HepG2 (cell line): ENCODE results near the gene EPB41L1. TPM values are rescaled to one million over a fixed set of nuclear protein-coding genes. Genes with fewer than 3 reads are reported as not detected.

ENCODE experiments used
- CENPX ChIP-seq: sonication (generic); formaldehyde crosslinking; IDR thresholded peaks from 2 replicates; pipeline ENCODE4 v1.9.0; 2021; ENCODE audit warnings: mild to moderate bottlenecking, missing genetic modification reagents, moderate library complexity
- HIVEP1 ChIP-seq: sonication (generic); formaldehyde crosslinking; IDR thresholded peaks from 2 replicates; pipeline ENCODE4 v1.4.0; 2020; ENCODE audit warnings: mild to moderate bottlenecking, missing genetic modification reagents
- HOXD1 ChIP-seq: sonication (generic); formaldehyde crosslinking; IDR thresholded peaks from 2 replicates; pipeline ENCODE4 v1.5.0; 2020; ENCODE audit warnings: missing genetic modification reagents
- KDM1A ChIP-seq: IDR thresholded peaks from 2 replicates; pipeline ENCODE4 v1.6.1; 2016; ENCODE audit warnings: missing compliant biosample characterization
- KMT2B ChIP-seq: IDR thresholded peaks from 2 replicates; pipeline ENCODE4 v1.6.1; 2016; ENCODE audit warnings: missing genetic modification reagents, missing compliant biosample characterization
- NCOA5 ChIP-seq: sonication (generic); formaldehyde crosslinking; IDR thresholded peaks from 2 replicates; pipeline ENCODE4 v1.4.0; 2020; ENCODE audit warnings: missing genetic modification reagents
- SOX6 ChIP-seq, 2 experiments: fragments of 450-650 bp in 1 of 2; sonication (generic) in 1 of 2; formaldehyde crosslinking in 1 of 2; IDR thresholded peaks; 2 replicates each; pipeline versions ENCODE4 v1.4.0 to v1.6.1; 2017 to 2020; ENCODE audit warnings: antibody characterized with exemption in 1 of 2, mild to moderate bottlenecking in 1 of 2, missing genetic modification reagents in 1 of 2
- ZFP36L2 ChIP-seq: sonication (generic); formaldehyde crosslinking; IDR thresholded peaks from 2 replicates; pipeline ENCODE4 v1.4.0; 2020; ENCODE audit warnings: missing genetic modification reagents
- ZNF138 ChIP-seq: sonication (generic); formaldehyde crosslinking; IDR thresholded peaks from 2 replicates; pipeline ENCODE4 v1.5.0; 2020; ENCODE audit warnings: mild to moderate bottlenecking, low read depth, missing genetic modification reagents
- ZNF430 ChIP-seq: sonication (generic); formaldehyde crosslinking; IDR thresholded peaks from 2 replicates; pipeline ENCODE4 v1.9.0; 2021; ENCODE audit warnings: mild to moderate bottlenecking, missing genetic modification reagents
- ZNF574 ChIP-seq: sonication (generic); formaldehyde crosslinking; IDR thresholded peaks from 2 replicates; pipeline ENCODE4 v1.4.0; 2020; ENCODE audit warnings: missing genetic modification reagents
- polyA plus RNA-seq, 8 experiments: library from polyadenylated mRNA; depleted of rRNA in 3 of 8; stranded (reverse) in 7 of 8; unstranded in 1 of 8; fragments of >200 nt; fragmentation: Illumina TruSeq in 4 of 8; extraction: Trizol in 4 of 8; gene quantifications; 2 replicates each; pipeline versions ENCODE4 v1.2.1 to v1.2.3, GENCODE V29; 2011 to 2016; ENCODE audit warnings: low read depth in 4 of 8, missing spikeins in 1 of 8, mixed read lengths in 1 of 8; ENCODE audit not compliant: insufficient read depth in 1 of 8
- total RNA-seq, 5 experiments: library from RNA; depleted of rRNA; stranded (reverse); fragments of >200 nt; fragmentation: Illumina TruSeq; extraction: Trizol; gene quantifications; 2 replicates each; pipeline ENCODE4 v1.2.3, GENCODE V29; 2016; ENCODE audit warnings: low read depth in 1 of 5
- TF ChIP-seq, protein P1 (sequence below): sonication (generic); formaldehyde crosslinking; IDR thresholded peaks from 2 replicates; pipeline ENCODE4 v1.4.0; 2020; ENCODE audit warnings: missing genetic modification reagents
- TF ChIP-seq, protein P2 (sequence below): sonication (generic); formaldehyde crosslinking; IDR thresholded peaks from 2 replicates; pipeline ENCODE4 v1.4.0; 2020; ENCODE audit warnings: missing genetic modification reagents

The EPB41L1 gene
- total and polyA plus RNA-seq, 2 of the 13 experiments (the other 11 are each of a cell fraction or from before 2014, with no cell fraction given), result 16.7 to 39.0 TPM

DNA sequence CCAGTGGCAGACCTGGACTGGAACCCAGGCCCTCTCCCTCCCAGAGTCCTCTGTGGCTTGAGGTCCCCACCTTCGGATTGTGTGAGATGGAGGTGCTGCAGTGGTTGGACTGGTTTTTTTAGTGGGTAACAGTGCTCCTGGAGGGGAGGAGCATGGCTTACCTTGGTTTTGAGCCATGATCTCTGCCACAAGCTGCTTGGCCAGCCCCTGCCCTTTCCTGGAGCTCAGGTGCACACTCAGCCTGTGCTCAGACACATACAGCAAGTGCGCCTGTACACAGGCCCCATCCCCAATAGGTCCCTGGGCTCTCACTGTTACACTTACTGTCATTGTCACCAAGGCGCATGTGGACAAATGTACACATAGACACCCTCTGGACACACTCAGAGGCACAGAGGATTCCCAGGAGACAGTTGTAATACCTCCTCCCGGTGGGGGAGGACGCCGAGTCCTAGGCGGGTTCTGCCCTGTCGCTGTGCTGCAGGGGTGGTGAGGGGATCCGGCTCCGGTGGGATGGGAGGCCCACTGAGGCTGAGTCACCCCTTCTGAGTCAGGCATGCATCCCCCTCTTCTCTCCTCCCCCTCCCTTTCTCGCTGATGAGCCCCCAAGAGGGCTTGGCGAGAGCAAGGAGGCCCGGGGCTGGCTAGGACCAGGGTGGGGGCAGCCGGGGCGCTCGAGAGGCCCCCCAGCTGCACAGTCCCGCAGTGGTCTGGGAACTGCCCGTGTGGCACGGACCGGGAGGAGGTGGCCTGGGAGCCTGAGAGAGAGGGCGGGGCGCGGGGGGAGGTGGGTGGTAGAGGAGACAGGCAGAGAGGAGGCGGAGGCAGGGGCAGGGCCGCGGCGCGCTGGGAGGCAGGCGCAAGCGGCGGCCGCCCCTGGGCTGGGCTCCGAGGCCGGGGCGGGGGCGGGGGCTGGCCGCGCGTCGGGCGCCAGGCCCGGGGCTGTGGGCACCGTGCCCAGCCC is 522 bp upstream of the EPB41L1 start (continued):
- TF ChIP-seq ZNF574 (CRISPR knock-in tag), result peak; percentile 19; the same call in 1 of the 2 replicates
- TF ChIP-seq NCOA5 (CRISPR knock-in tag), result no peak
- no peak for TF ChIP-seq CENPX (CRISPR knock-in tag)
- TF ChIP-seq ZNF138 (CRISPR knock-in tag), result no peak
- TF ChIP-seq KDM1A (CRISPR knock-in tag), result no peak
- TF ChIP-seq ZFP36L2 (CRISPR knock-in tag), result no peak
- TF ChIP-seq KMT2B (CRISPR knock-in tag), result no peak; the same call in 1 of the 2 replicates
- 0 out of 2 replicates have a peak, but pooled peaks have one; percentile 64 for TF ChIP-seq HOXD1 (CRISPR knock-in tag)
- peak; percentile 13; the same call in 1 of the 2 replicates for TF ChIP-seq ZNF430 (CRISPR knock-in tag)
- no peak for TF ChIP-seq SOX6 (IDR thresholded peaks at IDR 0.05)
- peak; percentile 35; the same call in 1 of the 2 replicates for TF ChIP-seq SOX6 (CRISPR knock-in tag; IDR thresholded peaks at IDR 0.05)
- TF ChIP-seq, protein P1, sequence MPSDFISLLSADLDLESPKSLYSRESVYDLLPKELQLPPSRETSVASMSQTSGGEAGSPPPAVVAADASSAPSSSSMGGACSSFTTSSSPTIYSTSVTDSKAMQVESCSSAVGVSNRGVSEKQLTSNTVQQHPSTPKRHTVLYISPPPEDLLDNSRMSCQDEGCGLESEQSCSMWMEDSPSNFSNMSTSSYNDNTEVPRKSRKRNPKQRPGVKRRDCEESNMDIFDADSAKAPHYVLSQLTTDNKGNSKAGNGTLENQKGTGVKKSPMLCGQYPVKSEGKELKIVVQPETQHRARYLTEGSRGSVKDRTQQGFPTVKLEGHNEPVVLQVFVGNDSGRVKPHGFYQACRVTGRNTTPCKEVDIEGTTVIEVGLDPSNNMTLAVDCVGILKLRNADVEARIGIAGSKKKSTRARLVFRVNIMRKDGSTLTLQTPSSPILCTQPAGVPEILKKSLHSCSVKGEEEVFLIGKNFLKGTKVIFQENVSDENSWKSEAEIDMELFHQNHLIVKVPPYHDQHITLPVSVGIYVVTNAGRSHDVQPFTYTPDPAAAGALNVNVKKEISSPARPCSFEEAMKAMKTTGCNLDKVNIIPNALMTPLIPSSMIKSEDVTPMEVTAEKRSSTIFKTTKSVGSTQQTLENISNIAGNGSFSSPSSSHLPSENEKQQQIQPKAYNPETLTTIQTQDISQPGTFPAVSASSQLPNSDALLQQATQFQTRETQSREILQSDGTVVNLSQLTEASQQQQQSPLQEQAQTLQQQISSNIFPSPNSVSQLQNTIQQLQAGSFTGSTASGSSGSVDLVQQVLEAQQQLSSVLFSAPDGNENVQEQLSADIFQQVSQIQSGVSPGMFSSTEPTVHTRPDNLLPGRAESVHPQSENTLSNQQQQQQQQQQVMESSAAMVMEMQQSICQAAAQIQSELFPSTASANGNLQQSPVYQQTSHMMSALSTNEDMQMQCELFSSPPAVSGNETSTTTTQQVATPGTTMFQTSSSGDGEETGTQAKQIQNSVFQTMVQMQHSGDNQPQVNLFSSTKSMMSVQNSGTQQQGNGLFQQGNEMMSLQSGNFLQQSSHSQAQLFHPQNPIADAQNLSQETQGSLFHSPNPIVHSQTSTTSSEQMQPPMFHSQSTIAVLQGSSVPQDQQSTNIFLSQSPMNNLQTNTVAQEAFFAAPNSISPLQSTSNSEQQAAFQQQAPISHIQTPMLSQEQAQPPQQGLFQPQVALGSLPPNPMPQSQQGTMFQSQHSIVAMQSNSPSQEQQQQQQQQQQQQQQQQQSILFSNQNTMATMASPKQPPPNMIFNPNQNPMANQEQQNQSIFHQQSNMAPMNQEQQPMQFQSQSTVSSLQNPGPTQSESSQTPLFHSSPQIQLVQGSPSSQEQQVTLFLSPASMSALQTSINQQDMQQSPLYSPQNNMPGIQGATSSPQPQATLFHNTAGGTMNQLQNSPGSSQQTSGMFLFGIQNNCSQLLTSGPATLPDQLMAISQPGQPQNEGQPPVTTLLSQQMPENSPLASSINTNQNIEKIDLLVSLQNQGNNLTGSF (CRISPR knock-in tag), result no peak; the same call in 1 of the 2 replicates
- TF ChIP-seq HIVEP1 (CRISPR knock-in tag), result peak; percentile 6; the same call in 1 of the 2 replicates
- TF ChIP-seq, protein P2, sequence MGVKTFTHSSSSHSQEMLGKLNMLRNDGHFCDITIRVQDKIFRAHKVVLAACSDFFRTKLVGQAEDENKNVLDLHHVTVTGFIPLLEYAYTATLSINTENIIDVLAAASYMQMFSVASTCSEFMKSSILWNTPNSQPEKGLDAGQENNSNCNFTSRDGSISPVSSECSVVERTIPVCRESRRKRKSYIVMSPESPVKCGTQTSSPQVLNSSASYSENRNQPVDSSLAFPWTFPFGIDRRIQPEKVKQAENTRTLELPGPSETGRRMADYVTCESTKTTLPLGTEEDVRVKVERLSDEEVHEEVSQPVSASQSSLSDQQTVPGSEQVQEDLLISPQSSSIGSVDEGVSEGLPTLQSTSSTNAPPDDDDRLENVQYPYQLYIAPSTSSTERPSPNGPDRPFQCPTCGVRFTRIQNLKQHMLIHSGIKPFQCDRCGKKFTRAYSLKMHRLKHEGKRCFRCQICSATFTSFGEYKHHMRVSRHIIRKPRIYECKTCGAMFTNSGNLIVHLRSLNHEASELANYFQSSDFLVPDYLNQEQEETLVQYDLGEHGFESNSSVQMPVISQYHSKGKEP (CRISPR knock-in tag), result no peak
